Measurements from ENCODE around the gene NSMF.
"Not testable (repeated sequence)": the region's sequence is repeated elsewhere in the genome, so short reads cannot be mapped to it uniquely, and the experiment has no call there.

The NSMF gene

GRCh38 chr9:137428841-137429545 is 30.1 kb downstream of the NSMF start:
- no peak for DNase-seq

DNA sequence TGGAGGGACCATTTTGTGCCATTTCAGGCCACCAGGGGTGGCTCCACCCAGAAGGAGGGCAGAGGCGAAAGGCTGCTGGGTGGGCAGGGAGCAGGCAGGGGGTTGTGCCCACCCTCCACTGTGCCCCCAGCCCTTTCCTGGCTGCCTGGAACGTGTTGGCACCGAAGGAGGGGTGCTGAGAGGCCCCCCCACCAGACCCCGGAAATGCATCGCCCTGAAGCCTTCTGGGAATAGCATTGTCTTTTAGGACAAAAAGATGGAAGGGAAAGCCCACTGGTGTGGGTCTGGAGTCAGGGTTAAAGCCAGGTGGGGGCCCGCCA is 30.9 kb downstream of the NSMF start:
- DNase-seq, result no peak

GRCh38 chr9:137427454-137428310 is 31.5 kb downstream of the NSMF start:
- DNase-seq, result no peak

DNA sequence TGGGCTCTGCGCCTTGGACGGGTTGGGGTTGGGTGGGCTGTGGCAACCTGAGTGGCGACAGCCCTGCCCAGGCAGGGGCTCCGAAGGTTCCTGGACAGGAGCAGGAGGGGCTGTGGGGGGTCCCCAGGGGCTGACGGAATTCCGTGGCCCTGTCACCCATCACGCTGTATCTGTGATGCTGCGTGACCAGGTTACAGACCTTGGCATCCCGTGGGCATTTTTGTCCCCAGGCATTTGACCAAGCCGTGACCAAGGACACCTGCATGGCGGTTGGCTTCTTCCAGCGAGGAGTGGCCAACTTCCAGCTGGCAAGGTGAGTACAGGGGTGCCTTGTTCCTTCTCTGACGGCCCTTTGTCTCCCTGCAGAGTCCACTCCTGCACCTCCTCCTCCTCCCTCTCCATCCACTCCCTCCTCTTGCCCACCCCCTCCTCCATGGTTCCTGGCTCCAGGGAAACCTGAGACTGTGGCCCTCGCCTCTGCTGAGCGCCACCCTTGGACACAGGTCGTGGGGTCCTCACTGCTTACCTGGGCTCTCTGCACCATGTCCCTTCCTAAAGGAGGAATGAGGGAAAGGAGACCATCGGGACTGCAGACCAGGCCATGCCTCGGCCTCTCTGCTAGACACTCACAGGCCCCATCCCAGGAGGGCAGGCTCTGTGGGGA is 33.0 kb downstream of the NSMF start:
- no peak for DNase-seq

- no peak for DNase-seq
These were observed 35.4 kb downstream of the NSMF start for GRCh38 chr9:137423514-137424291.

DNA sequence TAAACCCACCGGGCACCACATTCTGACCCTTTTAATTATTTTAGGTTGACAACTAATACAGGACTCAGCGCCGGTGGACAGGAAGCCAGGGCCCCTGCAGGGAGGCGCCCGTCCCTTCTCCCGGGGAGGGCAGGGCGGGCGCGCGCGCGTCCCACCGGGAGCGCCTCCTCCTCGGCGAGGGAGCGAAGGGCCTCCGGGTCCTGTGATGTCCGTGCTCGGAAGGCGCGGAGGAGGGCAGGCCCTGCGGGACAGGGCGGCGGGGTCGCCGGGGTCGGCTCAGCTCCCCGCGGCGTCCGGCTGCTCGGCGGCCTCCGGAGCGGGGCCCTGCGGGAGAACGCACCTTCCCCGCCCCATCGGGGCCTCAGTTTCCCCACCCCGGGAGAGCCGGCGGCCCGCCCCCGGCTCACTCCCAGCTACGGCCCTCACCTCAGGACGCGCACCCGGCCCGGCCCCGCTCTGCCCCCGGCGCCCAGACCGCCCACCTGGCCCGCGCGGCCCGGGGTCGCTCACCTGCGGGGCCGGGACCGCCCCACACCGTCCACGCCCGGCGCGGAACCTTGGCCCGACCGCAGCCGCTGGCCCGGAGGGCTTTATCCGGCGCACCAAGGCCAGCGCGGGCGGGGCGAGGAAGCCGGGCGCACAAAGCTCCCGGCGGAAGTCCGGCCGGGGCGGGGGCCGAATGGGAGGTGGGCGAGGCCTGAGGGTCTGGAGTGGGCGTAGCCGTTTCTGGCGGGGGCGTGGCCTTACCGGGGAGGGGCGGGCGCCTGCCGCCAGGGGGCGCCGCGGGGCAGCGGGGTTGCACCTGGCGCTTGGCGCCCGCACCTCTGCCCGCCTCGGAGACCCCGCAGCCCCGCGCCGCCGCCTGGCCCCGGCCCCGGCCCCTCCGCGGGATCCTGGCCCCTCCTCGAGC is 36.3 kb downstream of the NSMF start, which contains the start of the genes EXD3 and NOXA1:
TSS of gene EXD3 (minus strand) at position 559 of the 910 bp plus-strand sequence. CDS start 27,805 bp downstream, outside the sequence.
TSS of gene NOXA1 (plus strand) at position 790 of the 910 bp plus-strand sequence. CDS start 137 bp downstream, outside the sequence.
- peak; percentile 95 for DNase-seq

- DNase-seq, result no peak
These were observed 37.1 kb downstream of the NSMF start for GRCh38 chr9:137421838-137422603.

DNA sequence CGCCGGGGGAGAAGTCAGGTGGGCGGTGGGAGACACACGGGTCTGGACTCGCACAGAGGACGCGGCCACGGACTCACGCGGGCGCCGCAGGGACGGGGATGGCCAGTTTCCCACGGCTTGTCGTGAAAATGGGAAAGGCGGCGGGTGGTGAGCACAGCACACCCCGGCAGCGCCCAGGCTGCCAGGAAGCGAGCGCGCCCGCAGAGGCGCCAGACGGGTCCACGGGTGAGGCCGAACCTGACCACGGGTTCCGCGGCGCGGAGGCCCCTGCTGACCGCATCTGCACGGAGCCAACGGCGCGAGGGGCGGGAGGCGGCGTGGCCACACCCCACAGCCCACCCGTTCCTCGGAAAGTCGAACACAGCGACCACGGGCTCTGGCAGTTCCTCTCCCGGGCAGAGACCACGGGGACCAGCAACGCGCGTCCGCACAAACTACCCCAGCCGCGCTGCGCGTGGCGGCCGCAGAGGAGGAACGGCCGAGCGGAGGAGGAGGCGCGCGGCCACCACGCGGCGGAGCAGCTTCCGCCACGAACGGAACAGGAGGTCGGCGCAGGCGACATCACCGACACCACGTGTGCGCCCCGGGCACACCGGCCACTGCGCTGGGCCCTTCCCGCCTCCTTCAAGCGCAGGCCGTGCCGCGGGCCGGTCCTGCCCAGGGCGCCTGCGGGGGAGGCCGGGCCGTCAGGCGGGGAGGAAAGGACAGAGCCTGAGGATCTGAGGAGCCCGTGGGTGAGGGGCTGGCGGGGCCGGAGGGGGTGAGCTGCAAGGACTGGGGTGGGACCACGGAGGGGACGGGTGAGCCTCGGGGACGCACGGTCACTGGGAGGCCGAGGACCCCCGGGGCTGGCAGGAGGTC is 41.7 kb downstream of the NSMF start:
- no peak for DNase-seq

DNA sequence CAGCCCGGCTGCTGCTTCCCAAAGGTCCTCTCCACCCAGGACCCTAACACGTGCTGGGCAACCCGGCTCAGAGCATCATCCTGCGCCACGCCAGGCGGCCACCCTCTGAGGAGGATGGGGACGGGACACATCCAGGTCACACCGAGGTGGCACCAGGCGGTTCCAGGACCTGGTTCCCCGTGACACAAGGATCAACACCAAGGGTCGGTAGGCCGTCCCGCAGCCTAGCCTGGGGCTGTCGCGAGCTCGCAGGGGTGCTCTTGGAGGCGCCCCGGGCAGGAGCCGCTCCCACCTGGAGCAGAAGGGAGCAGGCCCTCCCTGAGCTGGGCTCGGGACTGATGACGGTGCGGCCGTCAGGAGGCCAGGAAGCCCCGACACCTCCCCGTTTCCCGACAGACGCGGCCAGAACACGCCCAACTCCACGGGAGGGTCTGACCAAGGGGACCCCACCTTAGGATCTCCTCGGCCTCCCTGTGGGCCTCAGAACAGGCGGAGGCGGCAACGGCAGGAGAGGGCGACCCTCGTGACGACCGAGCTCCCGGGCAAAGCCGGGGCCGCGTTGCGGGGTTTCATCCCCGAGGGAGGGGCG is 42.5 kb downstream of the NSMF start:
- no peak for DNase-seq

DNA sequence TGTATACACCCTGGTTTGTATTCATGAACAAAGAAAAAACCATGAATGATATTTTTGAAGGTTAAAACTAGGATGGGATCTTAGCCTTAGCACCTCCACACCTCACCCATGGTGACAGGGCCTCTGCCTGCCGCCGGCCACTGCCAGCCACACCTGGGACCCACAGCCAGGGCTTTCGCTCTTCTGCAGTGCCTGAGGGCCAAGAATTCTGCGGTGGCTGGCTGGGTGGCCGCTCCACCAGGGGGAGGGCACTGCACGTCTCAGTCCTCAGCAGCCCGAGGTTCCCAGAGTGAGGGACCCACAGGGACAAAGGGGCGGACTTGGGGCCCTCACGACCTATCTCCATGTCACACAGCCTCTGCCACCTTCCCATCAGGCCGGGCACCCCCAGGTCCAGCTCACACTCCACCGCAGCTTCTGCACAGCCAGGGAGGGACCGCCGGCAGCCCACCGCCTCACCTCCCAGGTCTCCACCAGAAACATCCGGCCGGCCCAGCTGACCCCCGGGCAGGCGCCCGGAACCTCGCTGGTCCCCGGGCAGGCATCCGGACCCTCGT is 43.0 kb downstream of the NSMF start:
- DNase-seq, result no peak

DNA sequence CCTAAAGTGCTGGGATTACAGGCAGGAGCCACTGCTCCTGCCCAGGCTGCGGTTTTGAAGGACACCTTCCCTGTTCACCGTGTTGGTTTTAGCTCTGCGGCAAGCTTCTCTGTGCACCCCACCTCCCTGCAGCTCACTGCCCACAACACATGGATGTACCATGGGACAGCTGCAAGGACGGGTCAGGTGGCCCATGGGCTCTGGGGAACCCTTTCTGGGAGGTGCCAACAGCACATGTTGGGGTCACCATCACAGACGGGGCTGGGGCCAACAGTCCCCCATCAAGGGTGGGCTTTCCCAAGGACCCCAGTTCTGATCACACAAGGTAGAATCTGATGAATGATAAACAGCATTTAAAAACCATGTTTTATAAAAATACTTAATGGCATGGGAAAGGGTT is 43.7 kb downstream of the NSMF start:
- DNase-seq, result no peak

DNA sequence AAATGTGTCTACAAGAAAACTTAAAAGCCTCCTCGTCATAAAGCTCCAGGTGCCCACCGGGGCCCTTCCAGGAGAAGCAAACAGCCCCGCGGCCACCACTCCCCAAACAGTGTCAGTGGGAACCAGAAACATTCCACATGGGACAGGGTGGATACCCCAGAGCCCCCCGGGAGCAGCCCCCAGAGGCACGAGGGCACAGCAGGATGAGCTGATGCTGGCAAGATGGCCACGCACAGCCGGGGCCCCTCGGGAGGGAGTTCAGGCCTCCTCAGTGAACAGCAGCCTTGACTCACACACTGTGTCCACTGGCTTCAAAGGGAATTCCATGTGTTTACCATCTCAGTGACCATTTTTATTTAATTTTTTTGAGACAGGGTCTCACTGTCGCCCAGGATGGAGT is 46.7 kb downstream of the NSMF start:
- DNase-seq, result no peak

GRCh38 chr9:137411645-137412380 is 47.3 kb downstream of the NSMF start:
- peak; percentile 55 for DNase-seq

DNA sequence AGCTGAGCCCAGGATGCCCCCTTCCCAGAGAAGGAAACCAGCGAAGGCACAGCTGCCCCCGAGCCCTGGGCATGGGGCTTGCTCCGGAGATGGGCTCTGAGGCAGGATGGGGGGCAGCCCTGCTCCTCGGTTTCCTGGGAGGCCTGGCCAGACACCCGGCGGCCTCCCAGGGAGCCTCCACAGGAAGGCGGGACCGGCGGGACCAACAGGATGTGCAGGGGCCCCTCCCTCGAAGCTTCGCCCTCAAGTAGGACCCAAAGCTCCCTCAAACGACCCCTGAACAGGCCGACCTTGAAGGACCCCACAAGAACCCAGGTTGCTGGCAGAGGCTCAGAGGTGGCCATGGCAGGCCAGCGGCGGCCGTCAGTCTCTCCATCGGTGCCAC is 47.9 kb downstream of the NSMF start:
- DNase-seq, result no peak

DNA sequence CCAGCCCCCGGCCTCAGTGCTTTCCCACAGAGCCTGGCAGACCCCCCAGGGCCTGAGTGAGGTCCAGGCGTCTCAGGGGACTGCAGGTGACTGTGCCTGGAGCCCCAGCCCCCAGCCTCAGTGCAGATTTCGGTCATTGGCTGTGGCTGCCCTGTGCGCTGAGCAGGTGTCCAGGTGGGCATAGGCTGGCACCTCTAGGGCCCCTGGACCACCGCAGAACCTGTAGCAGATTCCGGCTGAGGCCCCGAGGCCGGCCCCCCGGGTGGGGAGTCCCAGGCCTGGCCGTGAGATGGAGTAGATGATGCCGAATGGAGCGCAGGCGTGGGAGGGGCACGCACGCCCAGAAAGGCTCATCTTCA is 48.3 kb downstream of the NSMF start:
- DNase-seq, result no peak

GRCh38 chr9:137410236-137410890 is 48.8 kb downstream of the NSMF start:
- DNase-seq, result not testable (repeated sequence)

- no peak for DNase-seq
These were observed 49.6 kb downstream of the NSMF start for GRCh38 chr9:137409515-137409914.

Data from activated gamma-delta T cell treated with Interleukin-2 at 50 U/mL for 16 hours (primary cell).